Esophagus squamous epithelium (tissue), 5 donors: ENCODE data around the gene CCDC154. TPM values are rescaled to one million over a fixed set of nuclear protein-coding genes. Genes with fewer than 3 reads are reported as not detected.
A peak's percentile ranks its signal among the peaks of the same experiment; 100 is the strongest.

Experiments used
- DNase-seq: peaks from one replicate; lab custom pipeline; 2025; lab: John Stamatoyannopoulos, UW
- H3K27ac ChIP-seq, 4 donors: fragments of 200-600 bp; sonication (generic); one replicate each; pipeline ENCODE4 v1.5.1; 2016 to 2019; ENCODE audit warnings: mild to moderate bottlenecking in 1 of 4
- H3K27me3 ChIP-seq, 4 donors: fragments of 200-600 bp; sonication (generic); 1 replicate in 3 of 4; 2 replicates in 1 of 4; pipeline versions ENCODE4 v1.5.1 to v1.6.0; 2017 to 2021; ENCODE audit warnings: antibody characterized with exemption in 1 of 4
- H3K36me3 ChIP-seq, 3 donors: fragments of 200-600 bp; sonication (generic); one replicate each; pipeline ENCODE4 v1.5.1; 2016 to 2019
- H3K4me1 ChIP-seq, 3 donors: fragments of 200-600 bp; sonication (generic); one replicate each; pipeline ENCODE4 v1.5.1; 2017 to 2019
- H3K4me3 ChIP-seq, 4 donors: fragments of 200-600 bp; sonication (generic); 1 replicate in 3 of 4; 2 replicates in 1 of 4; pipeline ENCODE4 v1.5.1; 2016 to 2019; ENCODE audit warnings: mild to moderate bottlenecking in 2 of 4, moderate library complexity in 1 of 4
- H3K9me3 ChIP-seq, 3 donors: fragments of 200-600 bp; sonication (generic); one replicate each; pipeline ENCODE4 v1.5.1; 2016 to 2019
- CTCF ChIP-seq, 6 experiments: fragments of 450-650 bp in 4 of 6; fragments of 200-600 bp in 2 of 6; sonication (generic) in 2 of 6; IDR thresholded peaks; one replicate each; pipeline ENCODE4 v1.5.1; 2016 to 2019; ENCODE audit warnings: antibody characterized with exemption in 6 of 6, mild to moderate bottlenecking in 4 of 6, moderate library complexity in 4 of 6
- POLR2A ChIP-seq, 4 donors: fragments of 450-650 bp; IDR thresholded peaks; one replicate each; pipeline ENCODE4 v1.6.1; 2017; ENCODE audit warnings: antibody characterized with exemption in 4 of 4, mild to moderate bottlenecking in 4 of 4, moderate library complexity in 3 of 4
- WGBS, 2 donors: methylation state at CpG; one replicate each; pipeline ENCODE4 v1.1.5; 2018; 5-methylcytosine and 5-hydroxymethylcytosine counted together
- intact Hi-C: fragments of 100-400 bp; cut with DNase I; formaldehyde crosslinking; loops from one replicate; pipeline ENCODE4 v1.15.0; 2022
- total RNA-seq, 4 donors: library from RNA; depleted of rRNA; stranded (reverse); fragments of >200 nt; gene quantifications; one replicate each; pipeline ENCODE4 v1.1.0, GENCODE V29; 2016
- donor health status: DM: yes; HTN: yes; CAD: no.

The CCDC154 gene
- total RNA-seq, 4 donors from 2014 or later = 0.95 TPM; not detected in 3

DNA sequence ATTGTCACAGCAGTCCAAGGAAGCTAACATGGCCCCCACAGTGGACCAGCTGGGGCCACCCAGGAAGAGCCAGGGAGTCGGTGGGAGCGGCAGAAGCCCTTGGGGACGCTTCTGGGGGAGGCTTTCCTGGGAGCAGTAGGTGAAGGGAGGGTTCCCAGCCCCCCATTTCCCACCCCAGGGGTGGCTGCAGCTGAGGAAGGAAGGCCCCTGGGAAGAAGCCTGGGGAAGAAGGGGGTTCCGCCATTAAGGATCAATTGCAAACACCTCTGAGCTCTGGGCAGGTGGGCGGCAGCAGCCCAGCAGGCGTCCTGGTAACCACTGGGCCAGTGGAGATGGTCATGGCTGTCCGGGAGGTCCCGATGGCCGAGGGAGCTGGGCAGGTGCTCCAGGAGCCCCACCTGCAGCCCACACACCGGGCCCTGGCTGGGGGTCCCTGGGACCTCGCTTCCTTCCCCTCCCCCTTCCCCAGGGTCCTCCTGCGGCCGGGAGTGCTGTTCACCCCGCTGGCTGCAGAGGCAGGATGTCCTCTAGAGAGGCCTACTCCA, 14.1 kb downstream of the CCDC154 start:
- peaks cover 0 to 56% (median 0%) of the 10 kb centered on the region in 4 donors for H3K27me3 ChIP-seq
- no peak overlapping the region for H3K4me3 ChIP-seq
- no peaks in the 10 kb centered on the region for H3K36me3 ChIP-seq
- DNase-seq = no peak
- H3K4me1 ChIP-seq = peaks cover 0 to 8% (median 0%) of the 10 kb centered on the region in 3 donors
- no CpG with 5 or more reads among the region's 14 CpGs for WGBS, 2 donors
- TF ChIP-seq CTCF (IDR thresholded peaks at IDR 0.05) = no peak
- TF ChIP-seq POLR2A (IDR thresholded peaks at IDR 0.05) = no peak
- intact Hi-C loops = no loop called here
- no peaks in the 10 kb centered on the region for H3K9me3 ChIP-seq
- H3K27ac ChIP-seq = no peak overlapping the region

DNA sequence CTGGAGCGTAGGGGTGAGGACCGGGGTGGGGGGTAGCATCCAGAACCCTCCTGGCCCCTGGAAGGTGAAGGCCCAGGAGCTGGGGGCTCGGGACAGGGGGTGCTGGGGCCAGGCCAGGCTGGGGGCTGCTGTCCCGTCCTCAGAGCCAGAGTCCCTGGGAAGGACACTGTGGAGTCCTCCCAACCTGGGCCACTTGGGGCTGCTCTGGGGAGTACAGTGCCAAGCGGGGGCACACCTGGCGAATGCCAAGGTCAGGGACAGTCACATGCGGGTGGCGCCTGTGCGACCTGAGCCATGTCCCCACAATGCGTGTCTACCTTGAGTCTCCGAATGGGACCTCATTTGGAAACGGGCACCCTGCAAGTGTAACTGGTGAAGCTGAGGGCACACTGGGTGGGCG, 14.7 kb downstream of the CCDC154 start:
- TF ChIP-seq CTCF (IDR thresholded peaks at IDR 0.05) (no peak), POLR2A (IDR thresholded peaks at IDR 0.05) (no peak)
- intact Hi-C loops = no loop called here
- DNase-seq = no peak
- Histone ChIP-seq H3K36me3 (no peaks in the 10 kb centered on the region), H3K27me3 (peaks cover 0 to 56% (median 0%) of the 10 kb centered on the region in 4 donors), H3K4me1 (peaks cover 0 to 8% (median 0%) of the 10 kb centered on the region in 3 donors), H3K27ac (no peak overlapping the region), H3K4me3 (no peak overlapping the region), H3K9me3 (no peaks in the 10 kb centered on the region)
- 86 to 92% methylated on average over 5 to 9 of the region's 13 CpGs for WGBS, 2 donors

DNA sequence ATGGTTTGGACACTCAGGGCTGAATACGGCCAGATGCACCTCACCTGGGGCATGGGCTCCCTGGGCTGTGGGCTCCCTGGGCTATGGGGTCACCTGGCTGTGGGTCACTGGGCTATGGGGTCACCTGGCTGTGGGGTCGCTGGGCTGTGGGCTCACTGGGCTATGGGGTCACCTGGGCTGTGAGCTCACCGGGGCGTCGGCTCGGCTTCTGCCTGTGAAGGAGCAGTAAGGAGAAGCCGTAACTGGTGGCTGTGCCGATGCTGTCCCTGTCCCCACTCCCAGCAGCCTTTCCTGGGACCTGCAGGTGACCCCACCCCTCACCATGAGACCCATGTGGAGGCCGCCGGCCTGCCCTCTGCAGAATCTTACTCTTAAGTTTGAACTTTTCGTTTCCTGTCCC, 15.3 kb downstream of the CCDC154 start:
- no peak for DNase-seq
- Histone ChIP-seq H3K4me1 (peaks cover 0 to 8% (median 0%) of the 10 kb centered on the region in 3 donors), H3K27me3 (peaks cover 0 to 56% (median 0%) of the 10 kb centered on the region in 4 donors), H3K4me3 (no peak overlapping the region), H3K36me3 (no peaks in the 10 kb centered on the region), H3K27ac (no peak overlapping the region), H3K9me3 (no peaks in the 10 kb centered on the region)
- intact Hi-C loops = no loop called here
- TF ChIP-seq CTCF (IDR thresholded peaks at IDR 0.05) = no peak
- TF ChIP-seq POLR2A (IDR thresholded peaks at IDR 0.05) = no peak
- 73 to 80% methylated on average over 1 to 7 of the region's 11 CpGs for WGBS, 2 donors

- peak in 3 of 6 experiments; percentile 7 to 43 (median 14) for TF ChIP-seq CTCF (IDR thresholded peaks at IDR 0.05)
- TF ChIP-seq POLR2A (IDR thresholded peaks at IDR 0.05) = no peak
- Histone ChIP-seq H3K36me3 (no peaks in the 10 kb centered on the region), H3K4me3 (no peak overlapping the region), H3K27me3 (peaks cover 0 to 52% (median 0%) of the 10 kb centered on the region in 4 donors), H3K27ac (no peak overlapping the region), H3K9me3 (no peaks in the 10 kb centered on the region), H3K4me1 (peaks cover 0 to 8% (median 0%) of the 10 kb centered on the region in 3 donors)
- no peak for DNase-seq
- intact Hi-C loops = no loop called here
- WGBS, 2 donors = 40% methylated on average over 2 of the region's 21 CpGs; no CpG with 5 or more reads in 1 of the 2 donors
Observed at GRCh38 chr16:1428511-1428910, 15.8 kb downstream of the CCDC154 start.

DNA sequence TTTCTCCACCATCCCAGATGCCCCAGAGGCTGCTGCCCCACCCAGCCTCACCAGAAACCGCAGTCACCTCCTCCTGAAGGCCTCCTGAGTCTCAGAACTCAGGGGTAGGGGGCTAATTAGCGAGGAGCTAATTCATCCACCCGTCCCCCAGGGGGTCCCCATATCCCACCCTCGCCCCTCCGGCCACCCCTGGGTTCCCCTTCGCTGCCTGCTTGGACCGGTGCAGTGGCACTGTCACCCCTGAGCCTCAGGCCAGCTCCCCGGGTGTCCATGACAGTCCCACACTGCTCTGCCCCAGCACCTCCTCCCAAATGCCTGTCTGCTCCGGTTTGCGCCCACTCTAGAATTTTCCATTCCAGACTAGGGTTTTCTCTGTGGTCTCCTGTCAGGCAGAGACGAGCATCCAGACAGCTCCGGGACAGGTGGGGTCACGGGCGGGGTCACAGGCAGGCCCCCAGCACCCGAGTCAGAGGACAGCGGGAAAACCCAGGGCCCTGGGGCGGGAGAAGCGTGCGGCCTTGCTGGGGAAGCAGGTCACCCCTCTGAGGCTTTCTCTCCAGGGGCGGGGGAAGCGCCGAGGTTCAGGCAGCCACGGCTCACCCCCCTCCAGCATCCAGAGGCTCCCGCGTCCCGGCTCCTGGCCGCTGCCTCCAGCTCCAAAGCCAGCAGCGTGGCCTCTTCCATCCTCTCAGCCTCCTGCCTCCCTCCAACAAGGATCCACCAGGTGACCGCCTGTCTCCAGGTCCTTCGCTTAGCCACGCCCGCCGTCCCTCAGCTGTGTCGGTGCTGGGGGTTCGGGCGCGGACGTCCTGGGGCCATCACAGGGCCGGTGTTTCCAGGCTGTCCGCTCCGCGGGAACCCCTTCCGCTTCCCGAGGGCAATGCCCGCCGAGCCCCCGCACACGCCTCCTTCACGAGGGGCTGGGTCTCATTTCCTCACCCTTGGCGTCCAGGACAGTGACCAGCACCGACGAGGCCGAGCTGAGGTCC, 16.6 kb downstream of the CCDC154 start:
- H3K27ac ChIP-seq = no peak overlapping the region
- peaks cover 0 to 45% (median 0%) of the 10 kb centered on the region in 4 donors for H3K27me3 ChIP-seq
- H3K9me3 ChIP-seq = no peaks in the 10 kb centered on the region
- intact Hi-C loops = no loop called here
- no peak for TF ChIP-seq CTCF (IDR thresholded peaks at IDR 0.05)
- no peak for TF ChIP-seq POLR2A (IDR thresholded peaks at IDR 0.05)
- no peaks in the 10 kb centered on the region for H3K36me3 ChIP-seq
- H3K4me3 ChIP-seq = no peak overlapping the region
- 81 to 88% methylated on average over 19 to 22 of the region's 53 CpGs for WGBS, 2 donors
- DNase-seq = no peak
- peaks cover 0 to 8% (median 0%) of the 10 kb centered on the region in 3 donors for H3K4me1 ChIP-seq
